ENCODE results near the gene KCNMA1. TPM values are rescaled to one million over a fixed set of nuclear protein-coding genes. Genes with fewer than 3 reads are reported as not detected.

Gene KCNMA1
- total RNA-seq, 3 donors from 2014 or later (not counting 1 experiment from before 2014, with no cell fraction given), result 0.40 to 1.8 (median 0.63) TPM

DNA sequence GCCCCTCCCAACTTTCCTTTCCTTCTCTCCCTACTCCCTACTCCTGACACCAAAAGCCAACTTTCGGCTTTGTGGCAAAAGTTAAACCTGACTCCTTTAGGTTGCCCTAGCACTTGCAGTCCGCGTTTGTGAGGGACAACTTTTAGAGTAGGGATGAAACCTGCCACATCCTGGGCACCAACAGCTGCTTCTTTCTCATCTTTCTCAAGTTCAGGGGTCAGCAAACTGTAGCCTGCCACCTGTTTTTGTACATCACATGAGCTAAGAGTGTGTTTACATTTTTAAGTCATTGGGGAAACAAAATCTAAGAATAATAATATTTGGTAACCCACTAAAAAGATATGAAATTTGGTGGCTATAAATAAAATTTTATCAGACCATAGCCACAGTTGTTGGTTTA lies 660.6 kb downstream of the KCNMA1 start:
- Mint-ChIP-seq H3K4me1 (no peaks in the 10 kb centered on the region), H3K36me3 (no peaks in the 10 kb centered on the region), H3K4me3 (no peak overlapping the region), H3K9me3 (no peaks in the 10 kb centered on the region), H3K27ac (no peak overlapping the region), H3K27me3 (ENCODE audit: low read depth in 2 of 2) (peaks cover 0 to 15% of the 10 kb centered on the region in 2 donors)
- Histone ChIP-seq H3K27me3 (ENCODE audit: control insufficient read depth, insufficient read depth, low read length) (no peaks in the 10 kb centered on the region), H3K9me3 (ENCODE audit: control insufficient read depth, insufficient read depth, low read length) (no peaks in the 10 kb centered on the region), H3K36me3 (ENCODE audit: control insufficient read depth, insufficient read depth, low read length) (no peaks in the 10 kb centered on the region), H3K4me3 (ENCODE audit: low read length) (no peak overlapping the region), H3K27ac (ENCODE audit: low read length) (no peak overlapping the region), H3K4me1 (ENCODE audit: control insufficient read depth, insufficient read depth, low read length) (no peaks in the 10 kb centered on the region)
- ATAC-seq, result no peak
- WGBS (ENCODE audit: insufficient coverage), result 91% methylated on average over 3 of the region's 3 CpGs
- no peak for DNase-seq
- no peak for TF ChIP-seq CTCF (IDR thresholded peaks at IDR 0.05)
- intact Hi-C loops (cut with micrococcal nuclease), result no loop called here

- DNase-seq (no peak), ATAC-seq (no peak)
- Mint-ChIP-seq H3K4me1 (no peaks in the 10 kb centered on the region), H3K36me3 (no peaks in the 10 kb centered on the region), H3K27ac (no peak overlapping the region), H3K4me3 (no peak overlapping the region), H3K27me3 (ENCODE audit: low read depth in 2 of 2) (peaks cover 0 to 15% of the 10 kb centered on the region in 2 donors), H3K9me3 (no peaks in the 10 kb centered on the region)
- no peak overlapping the region for H3K27ac ChIP-seq (ENCODE audit: low read length)
- H3K27me3 ChIP-seq (ENCODE audit: control insufficient read depth, insufficient read depth, low read length), result no peaks in the 10 kb centered on the region
- no peaks in the 10 kb centered on the region for H3K4me1 ChIP-seq (ENCODE audit: control insufficient read depth, insufficient read depth, low read length)
- WGBS (ENCODE audit: insufficient coverage), result 89% methylated on average over 1 of the region's 1 CpG
- H3K4me3 ChIP-seq (ENCODE audit: low read length), result no peak overlapping the region
- TF ChIP-seq CTCF (IDR thresholded peaks at IDR 0.05), result no peak
- intact Hi-C loops (cut with micrococcal nuclease), result no loop called here
- H3K9me3 ChIP-seq (ENCODE audit: control insufficient read depth, insufficient read depth, low read length), result no peaks in the 10 kb centered on the region
- H3K36me3 ChIP-seq (ENCODE audit: control insufficient read depth, insufficient read depth, low read length), result no peaks in the 10 kb centered on the region
Observed at GRCh38 chr10:76976142-76976541, 661.5 kb downstream of the KCNMA1 start.

- Histone ChIP-seq H3K4me1 (ENCODE audit: control insufficient read depth, insufficient read depth, low read length) (no peaks in the 10 kb centered on the region), H3K9me3 (ENCODE audit: control insufficient read depth, insufficient read depth, low read length) (no peaks in the 10 kb centered on the region), H3K4me3 (ENCODE audit: low read length) (no peak overlapping the region), H3K36me3 (ENCODE audit: control insufficient read depth, insufficient read depth, low read length) (no peaks in the 10 kb centered on the region), H3K27ac (ENCODE audit: low read length) (no peak overlapping the region), H3K27me3 (ENCODE audit: control insufficient read depth, insufficient read depth, low read length) (no peaks in the 10 kb centered on the region)
- Mint-ChIP-seq H3K36me3 (no peaks in the 10 kb centered on the region), H3K4me1 (no peaks in the 10 kb centered on the region), H3K27me3 (ENCODE audit: low read depth in 2 of 2) (peaks cover 0 to 15% of the 10 kb centered on the region in 2 donors), H3K9me3 (no peaks in the 10 kb centered on the region), H3K4me3 (no peak overlapping the region), H3K27ac (no peak overlapping the region)
- TF ChIP-seq CTCF (IDR thresholded peaks at IDR 0.05), result no peak
- no peak for ATAC-seq
- intact Hi-C loops (cut with micrococcal nuclease), result no loop called here
- DNase-seq, result no peak
- 96% methylated on average over 2 of the region's 6 CpGs for WGBS (ENCODE audit: insufficient coverage)
Observed at GRCh38 chr10:76975126-76975525, 662.5 kb downstream of the KCNMA1 start.

GRCh38 chr10:76974017-76974691 lies 663.5 kb downstream of the KCNMA1 start:
- WGBS (ENCODE audit: insufficient coverage), result 82% methylated on average over 10 of the region's 10 CpGs
- TF ChIP-seq CTCF (IDR thresholded peaks at IDR 0.05), result no peak
- no peaks in the 10 kb centered on the region for H3K27me3 ChIP-seq (ENCODE audit: control insufficient read depth, insufficient read depth, low read length)
- no peaks in the 10 kb centered on the region for H3K36me3 Mint-ChIP-seq
- no peak overlapping the region for H3K27ac ChIP-seq (ENCODE audit: low read length)
- ATAC-seq, result no peak
- intact Hi-C loops (cut with micrococcal nuclease), result no loop called here
- no peaks in the 10 kb centered on the region for H3K9me3 Mint-ChIP-seq
- no peaks in the 10 kb centered on the region for H3K9me3 ChIP-seq (ENCODE audit: control insufficient read depth, insufficient read depth, low read length)
- H3K4me1 Mint-ChIP-seq, result no peaks in the 10 kb centered on the region
- no peaks in the 10 kb centered on the region for H3K36me3 ChIP-seq (ENCODE audit: control insufficient read depth, insufficient read depth, low read length)
- H3K4me3 ChIP-seq (ENCODE audit: low read length), result no peak overlapping the region
- no peaks in the 10 kb centered on the region for H3K4me1 ChIP-seq (ENCODE audit: control insufficient read depth, insufficient read depth, low read length)
- no peak overlapping the region for H3K4me3 Mint-ChIP-seq
- DNase-seq, result no peak
- peaks cover 0 to 13% of the 10 kb centered on the region in 2 donors for H3K27me3 Mint-ChIP-seq (ENCODE audit: low read depth in 2 of 2)
- H3K27ac Mint-ChIP-seq, result no peak overlapping the region
